ENCODE results near the gene AHNAK2.

DNA sequence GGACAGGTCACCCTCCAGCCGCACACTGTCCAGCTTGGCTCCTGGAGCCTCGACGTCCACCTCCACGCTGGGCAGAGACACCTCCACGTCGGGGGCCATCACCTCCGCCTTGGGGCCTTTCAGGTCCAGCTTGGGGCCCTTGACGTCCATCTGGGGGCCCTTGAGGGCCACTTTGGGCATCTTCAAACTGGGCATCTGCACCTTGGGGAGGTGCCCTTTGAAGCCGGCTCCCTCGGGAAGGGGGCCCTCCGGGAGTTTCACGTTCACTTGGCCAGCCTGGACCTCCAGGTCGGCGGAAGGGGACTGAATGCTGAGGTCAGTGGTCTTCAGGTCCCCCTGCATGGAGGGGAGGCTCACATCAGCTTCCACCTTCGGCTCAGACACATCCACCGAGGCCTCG lies 28.2 kb downstream of the AHNAK2 start:
- TF ChIP-seq, protein P1, sequence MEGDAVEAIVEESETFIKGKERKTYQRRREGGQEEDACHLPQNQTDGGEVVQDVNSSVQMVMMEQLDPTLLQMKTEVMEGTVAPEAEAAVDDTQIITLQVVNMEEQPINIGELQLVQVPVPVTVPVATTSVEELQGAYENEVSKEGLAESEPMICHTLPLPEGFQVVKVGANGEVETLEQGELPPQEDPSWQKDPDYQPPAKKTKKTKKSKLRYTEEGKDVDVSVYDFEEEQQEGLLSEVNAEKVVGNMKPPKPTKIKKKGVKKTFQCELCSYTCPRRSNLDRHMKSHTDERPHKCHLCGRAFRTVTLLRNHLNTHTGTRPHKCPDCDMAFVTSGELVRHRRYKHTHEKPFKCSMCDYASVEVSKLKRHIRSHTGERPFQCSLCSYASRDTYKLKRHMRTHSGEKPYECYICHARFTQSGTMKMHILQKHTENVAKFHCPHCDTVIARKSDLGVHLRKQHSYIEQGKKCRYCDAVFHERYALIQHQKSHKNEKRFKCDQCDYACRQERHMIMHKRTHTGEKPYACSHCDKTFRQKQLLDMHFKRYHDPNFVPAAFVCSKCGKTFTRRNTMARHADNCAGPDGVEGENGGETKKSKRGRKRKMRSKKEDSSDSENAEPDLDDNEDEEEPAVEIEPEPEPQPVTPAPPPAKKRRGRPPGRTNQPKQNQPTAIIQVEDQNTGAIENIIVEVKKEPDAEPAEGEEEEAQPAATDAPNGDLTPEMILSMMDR (IDR thresholded peaks at IDR 0.05; ENCODE audit: low read depth, low read length, poor library complexity, severe bottlenecking): no peak
- no peak for TF ChIP-seq EZH2phosphoT487 (IDR thresholded peaks at IDR 0.05; ENCODE audit: borderline replicate concordance, low read length)

Measured in DOHH2 (cell line).